ENCODE results near the gene STK32C. TPM values are rescaled to one million over a fixed set of nuclear protein-coding genes. Genes with fewer than 3 reads are reported as not detected.

STK32C gene
- total RNA-seq, 2 donors from 2014 or later, result 8.4 to 9.9 TPM

GRCh38 chr10:132289439-132289838 lies 18.3 kb downstream of the STK32C start:
- Mint-ChIP-seq H3K27me3 (ENCODE audit: insufficient read depth) (no peaks in the 10 kb centered on the region), H3K4me3 (no peak overlapping the region), H3K4me1 (no peaks in the 10 kb centered on the region), H3K36me3 (ENCODE audit: low read depth) (no peaks in the 10 kb centered on the region), H3K9me3 (no peaks in the 10 kb centered on the region), H3K27ac (no peak overlapping the region)
- H3K27ac ChIP-seq (ENCODE audit: low read depth, low read length), result no peak overlapping the region
- no peaks in the 10 kb centered on the region for H3K9me3 ChIP-seq (ENCODE audit: control insufficient read depth, low read length)
- DNase-seq, result no peak
- no peaks in the 10 kb centered on the region for H3K36me3 ChIP-seq (ENCODE audit: control insufficient read depth, insufficient read depth, low read length)
- no peak overlapping the region for H3K4me3 ChIP-seq (ENCODE audit: low read length)
- no peak overlapping the region for H3K9ac ChIP-seq (ENCODE audit: extremely low read depth, low read length, poor library complexity, severe bottlenecking)
- WGBS, 2 experiments (ENCODE audit: insufficient coverage in 1 of 2, insufficient read length in 1 of 2), result 80 to 88% methylated on average over 1 to 2 of the region's 2 CpGs
- no peaks in the 10 kb centered on the region for H3K4me1 ChIP-seq (ENCODE audit: control insufficient read depth, insufficient read depth, low read length)
- H3K27me3 ChIP-seq (ENCODE audit: control insufficient read depth, insufficient read depth, low read length, poor library complexity, severe bottlenecking), result no peaks in the 10 kb centered on the region
- no peak for TF ChIP-seq CTCF (conservative IDR thresholded peaks at IDR 0.05)

- no peaks in the 10 kb centered on the region for H3K4me1 Mint-ChIP-seq
- H3K27ac Mint-ChIP-seq, result no peak overlapping the region
- Histone ChIP-seq H3K36me3 (ENCODE audit: control insufficient read depth, insufficient read depth, low read length) (no peaks in the 10 kb centered on the region), H3K9me3 (ENCODE audit: control insufficient read depth, low read length) (no peaks in the 10 kb centered on the region), H3K4me1 (ENCODE audit: control insufficient read depth, insufficient read depth, low read length) (no peaks in the 10 kb centered on the region), H3K27me3 (ENCODE audit: control insufficient read depth, insufficient read depth, low read length, poor library complexity, severe bottlenecking) (no peaks in the 10 kb centered on the region), H3K4me3 (ENCODE audit: low read length) (no peak overlapping the region), H3K9ac (ENCODE audit: extremely low read depth, low read length, poor library complexity, severe bottlenecking) (no peak overlapping the region), H3K27ac (ENCODE audit: low read depth, low read length) (no peak overlapping the region)
- no peak for TF ChIP-seq CTCF (conservative IDR thresholded peaks at IDR 0.05)
- H3K27me3 Mint-ChIP-seq (ENCODE audit: insufficient read depth), result no peaks in the 10 kb centered on the region
- 93 to 94% methylated on average over 10 to 24 of the region's 24 CpGs for WGBS, 2 experiments (ENCODE audit: insufficient coverage in 1 of 2, insufficient read length in 1 of 2)
- no peaks in the 10 kb centered on the region for H3K9me3 Mint-ChIP-seq
- no peak for DNase-seq
- H3K4me3 Mint-ChIP-seq, result no peak overlapping the region
- no peaks in the 10 kb centered on the region for H3K36me3 Mint-ChIP-seq (ENCODE audit: low read depth)
Measured at GRCh38 chr10:132283604-132284382, 24.0 kb downstream of the STK32C start.

GRCh38 chr10:132282667-132283603 lies 24.8 kb downstream of the STK32C start:
- Mint-ChIP-seq H3K9me3 (no peaks in the 10 kb centered on the region), H3K27ac (no peak overlapping the region), H3K36me3 (ENCODE audit: low read depth) (no peaks in the 10 kb centered on the region), H3K4me1 (no peaks in the 10 kb centered on the region), H3K27me3 (ENCODE audit: insufficient read depth) (no peaks in the 10 kb centered on the region), H3K4me3 (no peak overlapping the region)
- WGBS, 2 experiments (ENCODE audit: insufficient coverage in 1 of 2, insufficient read length in 1 of 2), result 74 to 80% methylated on average over 29 to 36 of the region's 36 CpGs
- H3K27ac ChIP-seq (ENCODE audit: low read depth, low read length), result no peak overlapping the region
- no peak overlapping the region for H3K9ac ChIP-seq (ENCODE audit: extremely low read depth, low read length, poor library complexity, severe bottlenecking)
- no peak overlapping the region for H3K4me3 ChIP-seq (ENCODE audit: low read length)
- no peak for DNase-seq
- H3K4me1 ChIP-seq (ENCODE audit: control insufficient read depth, insufficient read depth, low read length), result no peaks in the 10 kb centered on the region
- no peaks in the 10 kb centered on the region for H3K36me3 ChIP-seq (ENCODE audit: control insufficient read depth, insufficient read depth, low read length)
- H3K9me3 ChIP-seq (ENCODE audit: control insufficient read depth, low read length), result no peaks in the 10 kb centered on the region
- H3K27me3 ChIP-seq (ENCODE audit: control insufficient read depth, insufficient read depth, low read length, poor library complexity, severe bottlenecking), result no peaks in the 10 kb centered on the region
- no peak for TF ChIP-seq CTCF (conservative IDR thresholded peaks at IDR 0.05)

All from endodermal cell (in vitro differentiated cells).